ENCODE measurements around the gene PEPD. TPM values are rescaled to one million over a fixed set of nuclear protein-coding genes. Genes with fewer than 3 reads are reported as not detected.

PEPD gene
- total RNA-seq, 1 experiment from 2014 or later, result 83.1 TPM

DNA sequence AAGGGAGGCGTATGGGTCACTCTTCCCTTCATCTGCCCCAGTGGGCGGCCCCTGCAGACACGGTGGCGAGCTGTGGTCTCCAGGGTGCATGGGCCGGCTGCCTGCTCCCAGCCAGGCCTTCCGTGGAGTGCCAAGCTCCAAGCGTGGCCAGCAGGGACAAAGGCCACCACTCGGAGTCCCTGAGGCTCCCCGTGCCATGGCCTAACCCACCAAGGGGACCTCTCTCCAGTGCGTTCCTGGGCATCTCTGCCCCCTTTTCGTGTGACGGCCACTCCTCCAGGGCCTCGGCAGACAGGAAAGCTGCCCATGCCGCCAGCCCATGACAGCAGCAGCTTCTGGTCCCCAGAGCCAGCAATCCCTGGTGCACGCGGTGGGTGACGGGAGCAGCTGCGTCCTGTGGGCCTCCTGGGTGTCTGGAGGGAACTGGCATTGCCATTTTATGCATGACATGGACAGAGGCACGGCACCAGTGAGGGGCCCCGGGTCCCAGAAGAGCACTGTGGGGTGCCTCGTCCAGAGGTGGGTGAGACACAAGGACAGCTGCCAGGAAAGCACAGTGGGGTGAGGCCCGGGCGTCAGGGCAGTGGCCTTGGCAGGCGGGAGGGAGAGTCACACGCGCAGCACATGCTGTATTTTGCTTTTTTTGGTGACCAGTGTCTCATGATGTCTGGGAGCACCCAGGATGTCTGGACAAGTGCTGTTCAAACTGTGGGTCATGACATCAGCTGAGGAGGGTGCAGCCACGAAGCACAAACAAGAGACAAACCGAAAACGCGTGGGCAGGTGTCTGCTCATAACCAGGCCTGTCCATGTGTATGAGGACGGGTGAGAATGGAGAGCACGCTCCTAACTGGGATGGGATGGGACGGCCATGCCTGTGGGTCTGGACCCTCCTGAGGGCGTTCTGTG, 115.8 kb downstream of the PEPD start:
- ChIA-PET CTCF (interaction anchor here (0.9 to 6.3 kb wide), 16 partner anchors 8 to 363 kb away, joined by 3 to 47 read pairs (median 8); partner anchors contain the start of genes CEBPA and CEBPG), POLR2A (no interaction called here)
- H3K27me3 Mint-ChIP-seq (ENCODE audit: low read depth), result no peaks in the 10 kb centered on the region
- H3K4me3 Mint-ChIP-seq, result no peak overlapping the region
- ATAC-seq (no peak), DNase-seq (ENCODE audit: low spot score) (no peak)
- no peaks in the 10 kb centered on the region for H3K36me3 Mint-ChIP-seq
- no peaks in the 10 kb centered on the region for H3K9me3 Mint-ChIP-seq
- no peak for TF ChIP-seq ZNF121 (CRISPR knock-in tag; IDR thresholded peaks at IDR 0.05)
- TF ChIP-seq, protein P1, sequence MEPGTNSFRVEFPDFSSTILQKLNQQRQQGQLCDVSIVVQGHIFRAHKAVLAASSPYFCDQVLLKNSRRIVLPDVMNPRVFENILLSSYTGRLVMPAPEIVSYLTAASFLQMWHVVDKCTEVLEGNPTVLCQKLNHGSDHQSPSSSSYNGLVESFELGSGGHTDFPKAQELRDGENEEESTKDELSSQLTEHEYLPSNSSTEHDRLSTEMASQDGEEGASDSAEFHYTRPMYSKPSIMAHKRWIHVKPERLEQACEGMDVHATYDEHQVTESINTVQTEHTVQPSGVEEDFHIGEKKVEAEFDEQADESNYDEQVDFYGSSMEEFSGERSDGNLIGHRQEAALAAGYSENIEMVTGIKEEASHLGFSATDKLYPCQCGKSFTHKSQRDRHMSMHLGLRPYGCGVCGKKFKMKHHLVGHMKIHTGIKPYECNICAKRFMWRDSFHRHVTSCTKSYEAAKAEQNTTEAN (CRISPR knock-in tag; IDR thresholded peaks at IDR 0.05), result no peak
- TF ChIP-seq, protein P2, sequence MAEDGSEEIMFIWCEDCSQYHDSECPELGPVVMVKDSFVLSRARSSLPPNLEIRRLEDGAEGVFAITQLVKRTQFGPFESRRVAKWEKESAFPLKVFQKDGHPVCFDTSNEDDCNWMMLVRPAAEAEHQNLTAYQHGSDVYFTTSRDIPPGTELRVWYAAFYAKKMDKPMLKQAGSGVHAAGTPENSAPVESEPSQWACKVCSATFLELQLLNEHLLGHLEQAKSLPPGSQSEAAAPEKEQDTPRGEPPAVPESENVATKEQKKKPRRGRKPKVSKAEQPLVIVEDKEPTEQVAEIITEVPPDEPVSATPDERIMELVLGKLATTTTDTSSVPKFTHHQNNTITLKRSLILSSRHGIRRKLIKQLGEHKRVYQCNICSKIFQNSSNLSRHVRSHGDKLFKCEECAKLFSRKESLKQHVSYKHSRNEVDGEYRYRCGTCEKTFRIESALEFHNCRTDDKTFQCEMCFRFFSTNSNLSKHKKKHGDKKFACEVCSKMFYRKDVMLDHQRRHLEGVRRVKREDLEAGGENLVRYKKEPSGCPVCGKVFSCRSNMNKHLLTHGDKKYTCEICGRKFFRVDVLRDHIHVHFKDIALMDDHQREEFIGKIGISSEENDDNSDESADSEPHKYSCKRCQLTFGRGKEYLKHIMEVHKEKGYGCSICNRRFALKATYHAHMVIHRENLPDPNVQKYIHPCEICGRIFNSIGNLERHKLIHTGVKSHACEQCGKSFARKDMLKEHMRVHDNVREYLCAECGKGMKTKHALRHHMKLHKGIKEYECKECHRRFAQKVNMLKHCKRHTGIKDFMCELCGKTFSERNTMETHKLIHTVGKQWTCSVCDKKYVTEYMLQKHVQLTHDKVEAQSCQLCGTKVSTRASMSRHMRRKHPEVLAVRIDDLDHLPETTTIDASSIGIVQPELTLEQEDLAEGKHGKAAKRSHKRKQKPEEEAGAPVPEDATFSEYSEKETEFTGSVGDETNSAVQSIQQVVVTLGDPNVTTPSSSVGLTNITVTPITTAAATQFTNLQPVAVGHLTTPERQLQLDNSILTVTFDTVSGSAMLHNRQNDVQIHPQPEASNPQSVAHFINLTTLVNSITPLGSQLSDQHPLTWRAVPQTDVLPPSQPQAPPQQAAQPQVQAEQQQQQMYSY (CRISPR knock-in tag; IDR thresholded peaks at IDR 0.05), result no peak
- TF ChIP-seq, protein P3, sequence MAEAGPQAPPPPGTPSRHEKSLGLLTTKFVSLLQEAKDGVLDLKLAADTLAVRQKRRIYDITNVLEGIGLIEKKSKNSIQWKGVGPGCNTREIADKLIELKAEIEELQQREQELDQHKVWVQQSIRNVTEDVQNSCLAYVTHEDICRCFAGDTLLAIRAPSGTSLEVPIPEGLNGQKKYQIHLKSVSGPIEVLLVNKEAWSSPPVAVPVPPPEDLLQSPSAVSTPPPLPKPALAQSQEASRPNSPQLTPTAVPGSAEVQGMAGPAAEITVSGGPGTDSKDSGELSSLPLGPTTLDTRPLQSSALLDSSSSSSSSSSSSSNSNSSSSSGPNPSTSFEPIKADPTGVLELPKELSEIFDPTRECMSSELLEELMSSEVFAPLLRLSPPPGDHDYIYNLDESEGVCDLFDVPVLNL (CRISPR knock-in tag; IDR thresholded peaks at IDR 0.05; ENCODE audit: borderline replicate concordance, low read depth), result 0 out of 2 replicates have a peak, but pooled peaks have one; percentile 29
- peak overlapping the region; percentile 53; the same call in 1 of the 2 replicates for H3K27ac Mint-ChIP-seq
- H3K4me1 Mint-ChIP-seq, result peaks cover 4% of the 10 kb centered on the region; the same call in 1 of the 2 replicates

DNA sequence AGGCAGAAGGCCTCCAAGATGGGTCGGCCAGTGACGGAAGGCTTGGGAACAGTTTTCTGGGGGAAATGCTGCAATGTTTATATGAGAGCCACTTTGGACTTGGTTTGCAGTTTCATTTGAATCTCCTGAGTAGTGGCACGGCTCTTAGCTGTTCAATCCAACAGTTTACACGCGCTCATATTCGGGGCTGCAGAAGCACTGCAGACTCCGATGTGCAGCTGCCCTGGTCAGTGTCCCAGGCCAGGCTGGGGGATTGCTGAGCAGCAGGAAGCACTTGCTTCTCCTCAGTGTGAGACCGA, 116.4 kb downstream of the PEPD start:
- H3K36me3 Mint-ChIP-seq, result no peaks in the 10 kb centered on the region
- no peaks in the 10 kb centered on the region for H3K9me3 Mint-ChIP-seq
- POLR2A ChIA-PET, result no interaction called here
- no peak overlapping the region for H3K27ac Mint-ChIP-seq
- DNase-seq (ENCODE audit: low spot score) (no peak), ATAC-seq (no peak)
- CTCF ChIA-PET, result interaction anchor here (1.4 to 6.3 kb wide), 7 partner anchors 9 to 271 kb away, joined by 3 to 47 read pairs (median 6); partner anchors contain the start of gene CEBPG
- H3K27me3 Mint-ChIP-seq (ENCODE audit: low read depth), result no peaks in the 10 kb centered on the region
- H3K4me3 Mint-ChIP-seq, result no peak overlapping the region
- peaks cover 4% of the 10 kb centered on the region; the same call in 1 of the 2 replicates for H3K4me1 Mint-ChIP-seq
- TF ChIP-seq, protein P4, sequence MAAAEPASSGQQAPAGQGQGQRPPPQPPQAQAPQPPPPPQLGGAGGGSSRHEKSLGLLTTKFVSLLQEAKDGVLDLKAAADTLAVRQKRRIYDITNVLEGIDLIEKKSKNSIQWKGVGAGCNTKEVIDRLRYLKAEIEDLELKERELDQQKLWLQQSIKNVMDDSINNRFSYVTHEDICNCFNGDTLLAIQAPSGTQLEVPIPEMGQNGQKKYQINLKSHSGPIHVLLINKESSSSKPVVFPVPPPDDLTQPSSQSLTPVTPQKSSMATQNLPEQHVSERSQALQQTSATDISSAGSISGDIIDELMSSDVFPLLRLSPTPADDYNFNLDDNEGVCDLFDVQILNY (CRISPR knock-in tag; IDR thresholded peaks at IDR 0.05), result no peak
- TF ChIP-seq, protein P5, sequence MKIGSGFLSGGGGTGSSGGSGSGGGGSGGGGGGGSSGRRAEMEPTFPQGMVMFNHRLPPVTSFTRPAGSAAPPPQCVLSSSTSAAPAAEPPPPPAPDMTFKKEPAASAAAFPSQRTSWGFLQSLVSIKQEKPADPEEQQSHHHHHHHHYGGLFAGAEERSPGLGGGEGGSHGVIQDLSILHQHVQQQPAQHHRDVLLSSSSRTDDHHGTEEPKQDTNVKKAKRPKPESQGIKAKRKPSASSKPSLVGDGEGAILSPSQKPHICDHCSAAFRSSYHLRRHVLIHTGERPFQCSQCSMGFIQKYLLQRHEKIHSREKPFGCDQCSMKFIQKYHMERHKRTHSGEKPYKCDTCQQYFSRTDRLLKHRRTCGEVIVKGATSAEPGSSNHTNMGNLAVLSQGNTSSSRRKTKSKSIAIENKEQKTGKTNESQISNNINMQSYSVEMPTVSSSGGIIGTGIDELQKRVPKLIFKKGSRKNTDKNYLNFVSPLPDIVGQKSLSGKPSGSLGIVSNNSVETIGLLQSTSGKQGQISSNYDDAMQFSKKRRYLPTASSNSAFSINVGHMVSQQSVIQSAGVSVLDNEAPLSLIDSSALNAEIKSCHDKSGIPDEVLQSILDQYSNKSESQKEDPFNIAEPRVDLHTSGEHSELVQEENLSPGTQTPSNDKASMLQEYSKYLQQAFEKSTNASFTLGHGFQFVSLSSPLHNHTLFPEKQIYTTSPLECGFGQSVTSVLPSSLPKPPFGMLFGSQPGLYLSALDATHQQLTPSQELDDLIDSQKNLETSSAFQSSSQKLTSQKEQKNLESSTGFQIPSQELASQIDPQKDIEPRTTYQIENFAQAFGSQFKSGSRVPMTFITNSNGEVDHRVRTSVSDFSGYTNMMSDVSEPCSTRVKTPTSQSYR (CRISPR knock-in tag; IDR thresholded peaks at IDR 0.05), result no peak
- TF ChIP-seq, protein P6, sequence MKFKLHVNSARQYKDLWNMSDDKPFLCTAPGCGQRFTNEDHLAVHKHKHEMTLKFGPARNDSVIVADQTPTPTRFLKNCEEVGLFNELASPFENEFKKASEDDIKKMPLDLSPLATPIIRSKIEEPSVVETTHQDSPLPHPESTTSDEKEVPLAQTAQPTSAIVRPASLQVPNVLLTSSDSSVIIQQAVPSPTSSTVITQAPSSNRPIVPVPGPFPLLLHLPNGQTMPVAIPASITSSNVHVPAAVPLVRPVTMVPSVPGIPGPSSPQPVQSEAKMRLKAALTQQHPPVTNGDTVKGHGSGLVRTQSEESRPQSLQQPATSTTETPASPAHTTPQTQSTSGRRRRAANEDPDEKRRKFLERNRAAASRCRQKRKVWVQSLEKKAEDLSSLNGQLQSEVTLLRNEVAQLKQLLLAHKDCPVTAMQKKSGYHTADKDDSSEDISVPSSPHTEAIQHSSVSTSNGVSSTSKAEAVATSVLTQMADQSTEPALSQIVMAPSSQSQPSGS (CRISPR knock-in tag; IDR thresholded peaks at IDR 0.05; ENCODE audit: borderline replicate concordance, low read depth), result no peak
- no peak for TF ChIP-seq NR1H2 (CRISPR knock-in tag; IDR thresholded peaks at IDR 0.05)
- no peak for TF ChIP-seq JUN (CRISPR knock-in tag; IDR thresholded peaks at IDR 0.05)
- TF ChIP-seq, protein P7, sequence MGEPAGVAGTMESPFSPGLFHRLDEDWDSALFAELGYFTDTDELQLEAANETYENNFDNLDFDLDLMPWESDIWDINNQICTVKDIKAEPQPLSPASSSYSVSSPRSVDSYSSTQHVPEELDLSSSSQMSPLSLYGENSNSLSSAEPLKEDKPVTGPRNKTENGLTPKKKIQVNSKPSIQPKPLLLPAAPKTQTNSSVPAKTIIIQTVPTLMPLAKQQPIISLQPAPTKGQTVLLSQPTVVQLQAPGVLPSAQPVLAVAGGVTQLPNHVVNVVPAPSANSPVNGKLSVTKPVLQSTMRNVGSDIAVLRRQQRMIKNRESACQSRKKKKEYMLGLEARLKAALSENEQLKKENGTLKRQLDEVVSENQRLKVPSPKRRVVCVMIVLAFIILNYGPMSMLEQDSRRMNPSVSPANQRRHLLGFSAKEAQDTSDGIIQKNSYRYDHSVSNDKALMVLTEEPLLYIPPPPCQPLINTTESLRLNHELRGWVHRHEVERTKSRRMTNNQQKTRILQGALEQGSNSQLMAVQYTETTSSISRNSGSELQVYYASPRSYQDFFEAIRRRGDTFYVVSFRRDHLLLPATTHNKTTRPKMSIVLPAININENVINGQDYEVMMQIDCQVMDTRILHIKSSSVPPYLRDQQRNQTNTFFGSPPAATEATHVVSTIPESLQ (CRISPR knock-in tag; IDR thresholded peaks at IDR 0.05), result no peak
- TF ChIP-seq, protein P2 (CRISPR knock-in tag; IDR thresholded peaks at IDR 0.05), result no peak
- TF ChIP-seq RORB (CRISPR knock-in tag; IDR thresholded peaks at IDR 0.05), result no peak
- TF ChIP-seq, protein P8, sequence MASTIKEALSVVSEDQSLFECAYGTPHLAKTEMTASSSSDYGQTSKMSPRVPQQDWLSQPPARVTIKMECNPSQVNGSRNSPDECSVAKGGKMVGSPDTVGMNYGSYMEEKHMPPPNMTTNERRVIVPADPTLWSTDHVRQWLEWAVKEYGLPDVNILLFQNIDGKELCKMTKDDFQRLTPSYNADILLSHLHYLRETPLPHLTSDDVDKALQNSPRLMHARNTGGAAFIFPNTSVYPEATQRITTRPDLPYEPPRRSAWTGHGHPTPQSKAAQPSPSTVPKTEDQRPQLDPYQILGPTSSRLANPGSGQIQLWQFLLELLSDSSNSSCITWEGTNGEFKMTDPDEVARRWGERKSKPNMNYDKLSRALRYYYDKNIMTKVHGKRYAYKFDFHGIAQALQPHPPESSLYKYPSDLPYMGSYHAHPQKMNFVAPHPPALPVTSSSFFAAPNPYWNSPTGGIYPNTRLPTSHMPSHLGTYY (CRISPR knock-in tag; IDR thresholded peaks at IDR 0.05), result no peak

Measured in WTC11 (cell line).